HCT116 (cell line): Measurements from ENCODE around the gene SLC12A8. TPM values are rescaled to one million over a fixed set of nuclear protein-coding genes. Genes with fewer than 3 reads are reported as not detected.

Source experiments
- ATAC-seq: fragments of 200-7000 bp; cut with Tn5 transposase; 2 replicates; pipeline ENCODE4 v1.9.1; 2020; ENCODE audit warnings: mild to moderate bottlenecking, moderate library complexity
- BruUV-seq: library from RNA; stranded (reverse); fragments of 400-500 nt; replicated peaks from 2 replicates; lab custom pipeline; 2021; lab: Mats Ljungman, UMichigan
- CTCF ChIA-PET: fragments of 300-600 bp; sonication (Branson Sonifier 250); formaldehyde crosslinking; loops from one replicate; lab custom pipeline; 2021; ENCODE audit warnings: antibody characterized with exemption; lab: Charles Lee
- POLR2A ChIA-PET: fragments of 300-600, 350-600 bp; sonication (Branson Sonifier 250); formaldehyde crosslinking; loops from one replicate; lab custom pipeline; 2021; ENCODE audit warnings: antibody characterized with exemption; lab: Charles Lee
- RAD21 ChIA-PET, 2 experiments: fragments of 300-600 bp; sonication (Branson Sonifier 250); formaldehyde crosslinking; loops; one replicate each; lab custom pipeline; 2023; ENCODE audit warnings: low total read pairs in 2 of 2; ENCODE audit not compliant: uncharacterized antibody in 2 of 2, unreplicated experiment in 2 of 2, low non-redundant PET in 1 of 2; lab: Charles Lee
- DNase-seq: peaks from one replicate; pipeline ENCODE4 v3.0.0-alpha.2; 2010; ENCODE audit warnings: low read depth, low spot score
- H2AFZ ChIP-seq: fragments of 200-600 bp; shearing (Covaris generic), sonication (generic); 2 replicates; pipeline ENCODE4 v1.6.1; 2017; ENCODE audit warnings: low read depth, mixed run types, mixed read lengths, antibody characterized with exemption, low read length; ENCODE audit not compliant: poor library complexity, severe bottlenecking
- H3K27ac ChIP-seq: 2 replicates; pipeline ENCODE4 v1.5.1; 2012; ENCODE audit warnings: low read depth, low read length
- H3K27me3 ChIP-seq: fragments of 200-600 bp; sonication (generic); 2 replicates; pipeline ENCODE4 v1.6.1; 2016; ENCODE audit warnings: mixed run types, low read length, mixed read lengths; ENCODE audit not compliant: insufficient read depth
- H3K36me3 ChIP-seq, 2 experiments: fragments of 200-500 bp in 1 of 2; fragments of 200-600 bp in 1 of 2; sonication (Bioruptor generic) in 1 of 2; sonication (generic) in 1 of 2; 2 replicates each; pipeline versions ENCODE4 v1.5.1 to v1.6.1; 2014 to 2016; ENCODE audit warnings: low read length in 2 of 2, inconsistent platforms in 1 of 2, mixed read lengths in 1 of 2, mixed run types in 1 of 2; ENCODE audit not compliant: insufficient read depth in 2 of 2, control insufficient read depth in 1 of 2
- H3K4me1 ChIP-seq, 2 experiments: fragments of 200-600 bp in 1 of 2; sonication (generic) in 1 of 2; 2 replicates each; pipeline versions ENCODE4 v1.5.1 to v1.6.1; 2012 to 2017; ENCODE audit warnings: low read length in 2 of 2, inconsistent platforms in 1 of 2, mild to moderate bottlenecking in 1 of 2, mixed read lengths in 1 of 2, mixed run types in 1 of 2, moderate library complexity in 1 of 2; ENCODE audit not compliant: insufficient read depth in 2 of 2, control insufficient read depth in 1 of 2
- H3K4me2 ChIP-seq: fragments of 200-600 bp; sonication (generic); 2 replicates; pipeline ENCODE4 v1.6.1; 2017; ENCODE audit warnings: mixed run types, low read length, mixed read lengths
- H3K4me3 ChIP-seq, 2 experiments: fragments of 200-600 bp in 1 of 2; sonication (generic) in 1 of 2; replicated peaks in 1 of 2; 2 replicates each; pipeline ENCODE4 v1.5.1; 2011 to 2016; ENCODE audit warnings: low read length in 2 of 2, control low read depth in 1 of 2, low read depth in 1 of 2, mild to moderate bottlenecking in 1 of 2, mixed read lengths in 1 of 2, mixed run types in 1 of 2
- H3K79me2 ChIP-seq: fragments of 200-600 bp; sonication (generic); 2 replicates; pipeline ENCODE4 v1.6.1; 2017; ENCODE audit warnings: mild to moderate bottlenecking, mixed run types, low read length, moderate library complexity, mixed read lengths; ENCODE audit not compliant: insufficient read depth
- H3K9ac ChIP-seq: fragments of 200-600 bp; sonication (generic); 2 replicates; pipeline ENCODE4 v1.6.1; 2016; ENCODE audit warnings: low read length, mixed read lengths
- H3K9me2 ChIP-seq: fragments of 200-600 bp; sonication (generic), shearing (Covaris generic); 2 replicates; pipeline ENCODE4 v1.6.1; 2017; ENCODE audit warnings: mixed run types, mild to moderate bottlenecking, moderate library complexity; ENCODE audit not compliant: insufficient read depth
- H3K9me3 ChIP-seq, 2 experiments: fragments of 200-500 bp in 1 of 2; fragments of 200-600 bp in 1 of 2; sonication (Bioruptor generic) in 1 of 2; sonication (generic) in 1 of 2; 2 replicates each; pipeline ENCODE4 v1.6.1; 2014 to 2017; ENCODE audit warnings: low read length in 2 of 2, mixed read lengths in 2 of 2, inconsistent platforms in 1 of 2, low read depth in 1 of 2, mild to moderate bottlenecking in 1 of 2, mixed run types in 1 of 2, moderate library complexity in 1 of 2; ENCODE audit not compliant: control insufficient read depth in 1 of 2, insufficient read depth in 1 of 2
- H4K20me1 ChIP-seq: fragments of 200-600 bp; sonication (generic), shearing (Covaris generic); 2 replicates; pipeline ENCODE4 v1.6.1; 2017; ENCODE audit warnings: mixed run types, mild to moderate bottlenecking, moderate library complexity; ENCODE audit not compliant: insufficient read depth
- CEBPB ChIP-seq: IDR thresholded peaks from 2 replicates; pipeline ENCODE4 v1.6.1; 2012; ENCODE audit warnings: low read depth
- POLR2A ChIP-seq: IDR thresholded peaks from 2 replicates; pipeline ENCODE4 v1.7.0; 2011; ENCODE audit warnings: borderline replicate concordance; ENCODE audit not compliant: insufficient read depth, insufficient read length; ENCODE audit errors: extremely low read depth
- POLR2AphosphoS5 ChIP-seq: IDR thresholded peaks from 2 replicates; pipeline ENCODE4 v1.6.1; 2011; ENCODE audit warnings: mild to moderate bottlenecking, low read depth, low read length, moderate library complexity
- RAD21 ChIP-seq: IDR thresholded peaks from 2 replicates; pipeline ENCODE4 v1.6.1; 2012; ENCODE audit warnings: low read depth, mild to moderate bottlenecking
- SP1 ChIP-seq: IDR thresholded peaks from 2 replicates; pipeline ENCODE4 v1.6.1; 2012; ENCODE audit warnings: low read depth
- YY1 ChIP-seq: IDR thresholded peaks from 2 replicates; pipeline ENCODE4 v1.6.1; 2011; ENCODE audit warnings: low read length, low read depth, moderate library complexity, mild to moderate bottlenecking; ENCODE audit not compliant: insufficient replicate concordance; ENCODE audit errors: extremely low read depth
- ZFX ChIP-seq: fragments of 450-650 bp; IDR thresholded peaks from 2 replicates; pipeline ENCODE4 v1.6.1; 2017
- intact Hi-C: fragments of 100-400 bp; cut with micrococcal nuclease; formaldehyde crosslinking; loops from 2 replicates; pipeline ENCODE4 v1.10.0; 2022
- total RNA-seq: library from RNA; stranded (reverse); gene quantifications from one replicate; pipeline ENCODE4 v1.2.1, GENCODE V29; 2021; ENCODE audit not compliant: unreplicated experiment

SLC12A8 gene
- total RNA-seq, 1 experiment from 2014 or later, result 19.9 TPM

- Histone ChIP-seq H3K4me1 (peaks cover 10 to 42% of the 10 kb centered on the region in 2 experiments), H3K27me3 (no peaks in the 10 kb centered on the region), H3K9ac (peak overlapping the region; percentile 92), H2AFZ (peak overlapping the region; percentile 87), H4K20me1 (no peaks in the 10 kb centered on the region), H3K4me2 (peak overlapping the region; percentile 96), H3K36me3 (peaks cover 0 to 3% of the 10 kb centered on the region in 2 experiments; a peak in 1 of 4 replicates), H3K79me2 (peaks cover 15% of the 10 kb centered on the region; the same call in 1 of the 2 replicates), H3K9me2 (no peaks in the 10 kb centered on the region), H3K4me3 (peak overlapping the region; percentile 68 to 76), H3K27ac (no peak overlapping the region), H3K9me3 (no peaks in the 10 kb centered on the region)
- no peak for ATAC-seq
- ChIA-PET RAD21 (no interaction called here), CTCF (no interaction called here), POLR2A (no interaction called here)
- no TSS peak for BruUV-seq
- TF ChIP-seq CEBPB, result no peak
- no peak for DNase-seq
- intact Hi-C loops, result no loop called here
Measured at GRCh38 chr3:125213364-125213755, 812 bp upstream of the SLC12A8 start.

GRCh38 chr3:125212091-125212508, 448 bp downstream of the SLC12A8 start:
- H4K20me1 ChIP-seq, result no peaks in the 10 kb centered on the region
- DNase-seq (no peak), ATAC-seq (peak; percentile 60)
- peak overlapping the region; percentile 54 for H3K27ac ChIP-seq
- peak; percentile 99 for TF ChIP-seq ZFX
- no peak for TF ChIP-seq SP1
- no peak for TF ChIP-seq RAD21
- TF ChIP-seq YY1, result no peak
- TF ChIP-seq POLR2A, result peak; percentile 24
- TF ChIP-seq POLR2AphosphoS5, result peak; percentile 25; the same call in 1 of the 2 replicates
- H3K4me2 ChIP-seq, result peak overlapping the region; percentile 96
- H3K4me3 ChIP-seq, result peak overlapping the region; percentile 68 to 76
- H2AFZ ChIP-seq, result peak overlapping the region; percentile 87
- H3K9me3 ChIP-seq, result no peaks in the 10 kb centered on the region
- H3K27me3 ChIP-seq, result no peaks in the 10 kb centered on the region
- RAD21 ChIA-PET, result interaction anchor here in 1 of 2 experiments (0.5 to 0.7 kb wide), 2 partner anchors 125 to 221 kb away, joined by 3 read pairs; no protein-coding TSS in a partner anchor
- POLR2A ChIA-PET, result no interaction called here
- peaks cover 0 to 3% of the 10 kb centered on the region in 2 experiments; a peak in 1 of 4 replicates for H3K36me3 ChIP-seq
- peaks cover 15% of the 10 kb centered on the region; the same call in 1 of the 2 replicates for H3K79me2 ChIP-seq
- peaks cover 10 to 47% of the 10 kb centered on the region in 2 experiments for H3K4me1 ChIP-seq
- intact Hi-C loops, result no loop called here
- H3K9me2 ChIP-seq, result no peaks in the 10 kb centered on the region
- CTCF ChIA-PET, result no interaction called here
- BruUV-seq, result no TSS peak
- peak overlapping the region; percentile 92 for H3K9ac ChIP-seq
